SK-N-SH (cell line): ENCODE results near the gene JKAMP. TPM values are rescaled to one million over a fixed set of nuclear protein-coding genes. Genes with fewer than 3 reads are reported as not detected.
"Not testable (repeated sequence)": the region's sequence is repeated elsewhere in the genome, so short reads cannot be mapped to it uniquely, and the experiment has no call there.

Experiments
- CTCF ChIA-PET: fragments of 300-600, 350-600 bp; formaldehyde crosslinking; extraction: SDS; loops from one replicate; lab custom pipeline; 2021; lab: Yijun Ruan, JAX
- POLR2A ChIA-PET: fragments of 350-600 bp; sonication (Branson Sonifier 250); formaldehyde crosslinking; extraction: SDS; loops from one replicate; lab custom pipeline; 2020; ENCODE audit warnings: antibody characterized with exemption, inconsistent platforms; lab: Yijun Ruan, JAX
- DNase-seq: peaks from one replicate; pipeline ENCODE4 v3.0.0; 2012
- H2AFZ ChIP-seq: fragments of 200-600 bp; sonication (generic); 2 replicates; pipeline ENCODE4 v1.8.1; 2016; ENCODE audit warnings: antibody characterized with exemption, mild to moderate bottlenecking, low read depth
- H3F3A ChIP-seq: fragments of 200-600 bp; sonication (generic); replicated peaks from 2 replicates; pipeline ENCODE3; 2016; ENCODE audit warnings: antibody characterized with exemption, mild to moderate bottlenecking; ENCODE audit not compliant: insufficient read depth
- H3K27ac ChIP-seq, 2 experiments: fragments of 200-500 bp in 1 of 2; fragments of 200-600 bp in 1 of 2; sonication (Bioruptor generic) in 1 of 2; sonication (generic), shearing (Covaris generic) in 1 of 2; 2 replicates each; pipeline versions ENCODE4 v1.5.1 to v1.6.1; 2014 to 2016; ENCODE audit warnings: low read depth in 2 of 2, inconsistent platforms in 1 of 2, low read length in 1 of 2, mild to moderate bottlenecking in 1 of 2, mixed read lengths in 1 of 2
- H3K27me3 ChIP-seq: fragments of 200-600 bp; sonication (generic), shearing (Covaris generic); 2 replicates; pipeline ENCODE4 v1.6.1; 2016; ENCODE audit warnings: mixed run types; ENCODE audit not compliant: insufficient read depth
- H3K36me3 ChIP-seq, 2 experiments: fragments of 200-500 bp in 1 of 2; fragments of 200-600 bp in 1 of 2; sonication (Bioruptor generic) in 1 of 2; sonication (generic) in 1 of 2; replicated peaks in 1 of 2; 2 replicates each; pipeline versions ENCODE3 to v1.5.1; 2014 to 2016; ENCODE audit warnings: low read length in 1 of 2, mild to moderate bottlenecking in 1 of 2; ENCODE audit not compliant: insufficient read depth in 2 of 2, control insufficient read depth in 1 of 2
- H3K4me1 ChIP-seq, 2 experiments: fragments of 200-500 bp in 1 of 2; fragments of 200-600 bp in 1 of 2; sonication (Bioruptor generic) in 1 of 2; sonication (generic), shearing (Covaris generic) in 1 of 2; 2 replicates each; pipeline versions ENCODE4 v1.5.1 to v1.6.1; 2014 to 2016; ENCODE audit warnings: low read depth in 1 of 2, low read length in 1 of 2, mixed run types in 1 of 2; ENCODE audit not compliant: insufficient read depth in 2 of 2, control insufficient read depth in 1 of 2
- H3K4me2 ChIP-seq: fragments of 200-600 bp; sonication (generic), shearing (Covaris generic); 2 replicates; pipeline ENCODE4 v1.6.1; 2017; ENCODE audit warnings: mixed run types
- H3K4me3 ChIP-seq, 2 experiments: fragments of 200-500 bp in 1 of 2; fragments of 200-600 bp in 1 of 2; sonication (Bioruptor generic) in 1 of 2; sonication (generic), shearing (Covaris generic) in 1 of 2; 2 replicates each; pipeline versions ENCODE4 v1.5.1 to v1.8.1; 2014 to 2016; ENCODE audit warnings: low read depth in 2 of 2, inconsistent platforms in 1 of 2, low read length in 1 of 2, mild to moderate bottlenecking in 1 of 2, mixed read lengths in 1 of 2, moderate library complexity in 1 of 2
- H3K79me2 ChIP-seq: fragments of 200-600 bp; sonication (generic); 2 replicates; pipeline ENCODE4 v1.8.1; 2017; ENCODE audit warnings: mild to moderate bottlenecking; ENCODE audit not compliant: insufficient read depth
- H3K9ac ChIP-seq: fragments of 200-600 bp; sonication (generic); 2 replicates; pipeline ENCODE4 v1.6.1; 2017; ENCODE audit warnings: mixed run types
- H3K9me2 ChIP-seq: fragments of 200-600 bp; sonication (generic); 2 replicates; pipeline ENCODE4 v1.6.1; 2017; ENCODE audit warnings: mixed run types
- H3K9me3 ChIP-seq: fragments of 200-600 bp; sonication (generic); 2 replicates; pipeline ENCODE4 v1.6.1; 2017; ENCODE audit warnings: mixed run types, mild to moderate bottlenecking, moderate library complexity
- H4K20me1 ChIP-seq: fragments of 200-600 bp; sonication (generic); 2 replicates; pipeline ENCODE4 v1.6.1; 2017; ENCODE audit warnings: mild to moderate bottlenecking, mixed run types; ENCODE audit not compliant: insufficient read depth
- CHD2 ChIP-seq: fragments of 150-350 bp; IDR thresholded peaks from 2 replicates; pipeline ENCODE4 v1.6.1; 2018; ENCODE audit warnings: low read length; ENCODE audit not compliant: partially characterized antibody
- EZH2phosphoT487 ChIP-seq: fragments of 200-600 bp; sonication (generic); IDR thresholded peaks from 2 replicates; pipeline ENCODE4 v1.6.1; 2017; ENCODE audit warnings: low read depth, mixed run types, mild to moderate bottlenecking, antibody characterized with exemption, moderate library complexity, borderline replicate concordance
- JUND ChIP-seq: IDR thresholded peaks from 2 replicates; pipeline ENCODE4 v1.4.0; 2012
- PBX3 ChIP-seq: IDR thresholded peaks from 2 replicates; pipeline ENCODE4; 2012
- POLR2AphosphoS5 ChIP-seq: IDR thresholded peaks from 2 replicates; pipeline ENCODE4 v1.6.1; 2012; ENCODE audit warnings: low read depth, low read length
- TCF12 ChIP-seq: IDR thresholded peaks from 2 replicates; pipeline ENCODE4 v1.4.0; 2012
- WGBS: methylation state at CpG from one replicate; pipeline ENCODE4 v1.1.6; 2017; ENCODE audit warnings: low lambda C conversion rate; 5-methylcytosine and 5-hydroxymethylcytosine counted together
- polyA plus RNA-seq, 3 experiments: library from polyadenylated mRNA; depleted of rRNA; stranded (reverse); fragments of >200 nt; gene quantifications; 2 replicates each; pipeline ENCODE4 v1.2.3, GENCODE V29; 2012
- TF ChIP-seq, protein P1 (sequence below): fragments of 200-600 bp; sonication (generic); IDR thresholded peaks from 2 replicates; pipeline ENCODE4 v1.6.1; 2017; ENCODE audit warnings: antibody characterized with exemption, mild to moderate bottlenecking, moderate library complexity

JKAMP gene
- polyA plus RNA-seq, 1 of the 3 experiments (the other 2 are of a cell fraction): 95.4 TPM

DNA sequence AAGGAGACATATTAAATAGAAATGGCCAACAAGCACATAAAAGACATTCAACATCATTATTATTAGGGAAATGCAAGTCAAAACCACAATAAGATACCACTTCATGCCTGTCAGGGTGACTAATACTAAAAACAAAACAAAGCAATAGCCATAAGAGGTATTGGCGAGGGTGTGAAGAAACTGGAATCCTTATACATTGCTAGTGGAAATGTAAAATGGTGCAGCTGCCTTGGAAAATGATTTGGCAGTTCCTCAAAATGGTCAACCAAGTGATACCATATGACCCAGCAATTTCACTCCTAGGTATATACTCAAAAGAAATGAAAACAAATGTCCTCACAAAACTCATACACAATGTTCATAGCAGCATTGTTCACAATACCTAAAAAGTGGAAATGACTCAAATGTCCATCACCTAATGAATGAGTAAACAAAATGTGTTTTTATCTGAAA lies 46.1 kb upstream of the JKAMP start:
- Histone ChIP-seq H3K27me3 (no peaks in the 10 kb centered on the region), H3K9me2 (no peaks in the 10 kb centered on the region), H3F3A (peaks cover 29% of the 10 kb centered on the region), H2AFZ (no peak overlapping the region), H3K9me3 (no peaks in the 10 kb centered on the region), H4K20me1 (no peaks in the 10 kb centered on the region), H3K36me3 (peaks cover 0 to 38% of the 10 kb centered on the region in 2 experiments), H3K9ac (no peak overlapping the region), H3K4me3 (no peak overlapping the region), H3K4me2 (peak overlapping the region; percentile 11; the same call in 1 of the 2 replicates), H3K4me1 (peaks cover 0 to 21% of the 10 kb centered on the region in 2 experiments; a peak in 3 of 4 replicates), H3K79me2 (peaks cover 15% of the 10 kb centered on the region; the same call in 1 of the 2 replicates), H3K27ac (peak overlapping the region in 1 of 2 experiments; percentile 65; a peak in 3 of 4 replicates)
- POLR2A ChIA-PET: no interaction called here
- 89% methylated on average over 1 of the region's 1 CpG for WGBS
- no peak for DNase-seq
- TF ChIP-seq EZH2phosphoT487 (no peak), PBX3 (0 out of 2 replicates have a peak, but pooled peaks have one; percentile 16), JUND (peak; percentile 35), TCF12 (0 out of 2 replicates have a peak, but pooled peaks have one; percentile 12)
- CTCF ChIA-PET: interaction anchor here (1.3 to 1.6 kb wide), 2 partner anchors 409 to 937 kb away, joined by 3 to 4 read pairs; no protein-coding TSS in a partner anchor

- peak overlapping the region; percentile 11; the same call in 1 of the 2 replicates for H3K4me2 ChIP-seq
- no peak overlapping the region for H2AFZ ChIP-seq
- TF ChIP-seq, protein P1, sequence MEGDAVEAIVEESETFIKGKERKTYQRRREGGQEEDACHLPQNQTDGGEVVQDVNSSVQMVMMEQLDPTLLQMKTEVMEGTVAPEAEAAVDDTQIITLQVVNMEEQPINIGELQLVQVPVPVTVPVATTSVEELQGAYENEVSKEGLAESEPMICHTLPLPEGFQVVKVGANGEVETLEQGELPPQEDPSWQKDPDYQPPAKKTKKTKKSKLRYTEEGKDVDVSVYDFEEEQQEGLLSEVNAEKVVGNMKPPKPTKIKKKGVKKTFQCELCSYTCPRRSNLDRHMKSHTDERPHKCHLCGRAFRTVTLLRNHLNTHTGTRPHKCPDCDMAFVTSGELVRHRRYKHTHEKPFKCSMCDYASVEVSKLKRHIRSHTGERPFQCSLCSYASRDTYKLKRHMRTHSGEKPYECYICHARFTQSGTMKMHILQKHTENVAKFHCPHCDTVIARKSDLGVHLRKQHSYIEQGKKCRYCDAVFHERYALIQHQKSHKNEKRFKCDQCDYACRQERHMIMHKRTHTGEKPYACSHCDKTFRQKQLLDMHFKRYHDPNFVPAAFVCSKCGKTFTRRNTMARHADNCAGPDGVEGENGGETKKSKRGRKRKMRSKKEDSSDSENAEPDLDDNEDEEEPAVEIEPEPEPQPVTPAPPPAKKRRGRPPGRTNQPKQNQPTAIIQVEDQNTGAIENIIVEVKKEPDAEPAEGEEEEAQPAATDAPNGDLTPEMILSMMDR: no peak
- TF ChIP-seq CHD2 (no peak), POLR2AphosphoS5 (no peak), PBX3 (0 out of 2 replicates have a peak, but pooled peaks have one; percentile 13)
- peak overlapping the region; percentile 5; the same call in 1 of the 2 replicates for H3K9ac ChIP-seq
- peaks cover 34% of the 10 kb centered on the region for H3F3A ChIP-seq
- peaks cover 0 to 35% of the 10 kb centered on the region in 2 experiments for H3K36me3 ChIP-seq
- no peaks in the 10 kb centered on the region for H3K9me2 ChIP-seq
- H3K27ac ChIP-seq: peak overlapping the region; percentile 65 to 67; a peak in 3 of 4 replicates
- no peaks in the 10 kb centered on the region for H3K27me3 ChIP-seq
- DNase-seq: no peak
- ChIA-PET CTCF (interaction anchor here (0.6 to 1.6 kb wide), 7 partner anchors 14 to 938 kb away, joined by 3 to 4 read pairs (median 4); no protein-coding TSS in a partner anchor), POLR2A (no interaction called here)
- peaks cover 15% of the 10 kb centered on the region; the same call in 1 of the 2 replicates for H3K79me2 ChIP-seq
- peaks cover 0 to 21% of the 10 kb centered on the region in 2 experiments; a peak in 3 of 4 replicates for H3K4me1 ChIP-seq
- no peaks in the 10 kb centered on the region for H3K9me3 ChIP-seq
- H4K20me1 ChIP-seq: no peaks in the 10 kb centered on the region
- WGBS: 54% methylated on average over 5 of the region's 5 CpGs
- no peak overlapping the region for H3K4me3 ChIP-seq
These were observed 44.9 kb upstream of the JKAMP start for GRCh38 chr14:59439256-59439965.

- H3K9me3 ChIP-seq, H4K20me1 ChIP-seq, H3K9ac ChIP-seq, CTCF ChIA-PET, H3K4me3 ChIP-seq, H3K4me1 ChIP-seq, H3K27me3 ChIP-seq, H3K9me2 ChIP-seq, DNase-seq, H2AFZ ChIP-seq, H3F3A ChIP-seq, H3K4me2 ChIP-seq, POLR2A ChIA-PET, H3K27ac ChIP-seq: not testable (repeated sequence)
- WGBS: 94% methylated on average over 2 of the region's 2 CpGs
- Histone ChIP-seq H3K36me3 (peaks cover 9 to 30% of the 10 kb centered on the region in 2 experiments), H3K79me2 (peaks cover 11% of the 10 kb centered on the region; the same call in 1 of the 2 replicates)
These were observed 35.6 kb upstream of the JKAMP start for GRCh38 chr14:59448673-59449072.
